ENCODE data around the gene WDR88.
"Not testable (repeated sequence)": the region's sequence is repeated elsewhere in the genome, so short reads cannot be mapped to it uniquely, and the experiment has no call there.

Gene WDR88

DNA sequence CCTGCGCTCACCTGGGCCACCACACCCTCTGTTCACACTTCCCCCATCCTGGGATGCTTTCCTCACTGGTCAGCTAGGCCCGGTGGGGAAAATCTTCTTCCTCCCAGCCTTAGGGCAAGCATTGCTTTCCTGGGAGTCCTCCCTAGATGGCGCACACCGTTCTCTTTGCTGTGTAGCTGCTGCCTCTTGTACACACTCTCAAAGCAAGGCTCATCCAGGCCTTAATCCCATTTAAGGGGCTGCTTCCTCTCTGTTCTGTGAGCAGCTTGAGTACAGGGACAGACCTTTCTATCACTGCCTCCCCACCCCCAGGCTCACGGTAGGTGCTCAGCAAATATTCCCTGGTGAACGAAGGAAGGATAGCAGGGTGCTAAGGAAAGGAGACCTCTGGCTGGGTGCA lies 82.7 kb downstream of the WDR88 start:
- no peak for DNase-seq

- DNase-seq, result no peak
These were observed 83.7 kb downstream of the WDR88 start for GRCh38 chr19:33215438-33216197.

DNA sequence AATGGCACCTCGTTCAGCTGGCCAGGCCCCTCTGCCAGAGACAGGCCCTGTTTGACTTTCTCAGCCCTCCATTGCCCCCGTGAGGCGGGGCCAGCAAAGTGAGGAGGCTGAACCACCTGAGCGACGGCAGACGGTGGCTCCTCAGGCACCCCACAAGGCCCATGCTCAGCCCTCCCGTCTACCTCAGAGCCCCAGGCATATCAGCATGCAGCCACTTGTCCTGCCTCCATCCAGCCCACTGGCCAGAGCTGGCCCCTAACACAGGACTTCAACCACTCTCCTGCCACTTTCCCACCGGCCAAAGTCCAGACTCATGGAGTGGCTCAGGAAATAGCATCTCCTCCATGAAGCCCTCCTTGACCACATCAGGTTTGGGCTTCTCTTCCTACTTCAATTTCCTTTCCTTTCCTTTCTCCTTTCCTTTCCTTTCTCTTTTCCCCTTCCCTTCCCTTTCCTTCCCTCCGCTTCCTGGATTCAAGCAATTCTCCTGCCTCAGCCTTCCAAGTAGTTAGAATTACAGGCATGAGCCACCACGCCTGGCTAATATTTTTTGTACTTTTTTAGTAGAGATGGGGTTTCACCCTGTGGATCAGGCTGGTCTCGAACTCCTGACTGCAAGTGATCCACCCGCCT lies 84.4 kb downstream of the WDR88 start:
- DNase-seq, result no peak

DNA sequence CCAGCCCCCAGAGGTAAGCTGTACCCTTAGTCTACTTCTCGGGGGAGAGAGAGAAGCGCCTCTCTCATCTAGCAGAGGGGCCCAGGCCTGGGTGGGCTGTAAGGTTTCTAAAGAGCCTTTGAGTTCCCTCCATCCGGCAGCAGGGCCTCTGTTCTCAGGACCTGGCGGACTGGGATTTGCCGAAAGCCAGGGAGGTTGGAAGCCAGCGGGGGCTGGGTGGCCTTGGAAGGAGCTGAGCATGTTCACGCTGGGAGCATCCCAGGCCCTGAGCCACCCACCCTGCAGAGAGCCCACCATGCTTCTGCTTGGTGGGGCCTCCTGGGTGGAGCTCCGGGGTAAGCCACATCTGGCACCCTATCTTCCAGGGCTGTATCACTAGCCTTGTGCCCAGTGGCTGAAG lies 86.0 kb downstream of the WDR88 start:
- DNase-seq, result no peak

GRCh38 chr19:33219261-33219815 lies 87.4 kb downstream of the WDR88 start:
- no peak for DNase-seq

DNA sequence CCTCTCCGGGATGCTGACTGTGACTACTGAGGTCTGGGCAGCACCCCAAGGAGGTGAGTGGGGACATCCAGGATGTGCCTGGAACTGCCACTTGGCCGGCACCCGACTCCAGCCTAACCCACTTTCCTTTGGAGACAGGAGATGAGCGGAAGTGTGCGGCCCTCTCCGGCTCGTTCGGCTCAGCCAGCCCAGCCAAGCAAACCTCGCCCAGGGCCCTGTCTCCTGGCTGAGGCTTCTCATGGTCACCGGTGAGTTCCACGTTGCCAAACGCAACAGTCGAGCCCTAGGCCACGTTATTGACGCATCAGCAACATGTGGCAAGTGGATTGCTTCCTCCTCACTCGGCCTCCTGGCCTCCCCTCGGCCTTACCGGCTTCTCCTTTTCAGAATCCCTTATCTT lies 88.2 kb downstream of the WDR88 start:
- DNase-seq, result no peak

GRCh38 chr19:33220735-33221134 lies 88.8 kb downstream of the WDR88 start:
- DNase-seq, result no peak

DNA sequence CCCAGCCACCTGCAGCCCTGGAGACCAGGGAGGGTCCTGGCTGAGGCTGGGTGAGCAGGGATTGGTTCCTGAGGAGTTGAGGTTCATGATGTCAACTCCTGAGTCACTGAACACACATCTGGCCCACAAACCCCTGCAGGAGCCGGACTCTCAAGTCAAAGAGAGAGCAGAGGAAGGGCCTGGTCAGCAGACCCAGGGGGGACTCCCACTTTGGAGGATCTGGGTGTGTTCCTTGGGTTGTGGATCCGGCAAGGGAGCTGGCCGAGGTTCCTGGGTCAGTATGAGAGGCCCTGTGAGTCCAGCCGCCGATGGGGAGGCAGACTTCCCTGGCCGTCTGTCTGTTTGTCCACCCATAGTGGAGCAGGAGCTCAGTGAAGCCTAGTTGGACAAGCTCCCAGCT lies 89.7 kb downstream of the WDR88 start:
- no peak for DNase-seq

DNA sequence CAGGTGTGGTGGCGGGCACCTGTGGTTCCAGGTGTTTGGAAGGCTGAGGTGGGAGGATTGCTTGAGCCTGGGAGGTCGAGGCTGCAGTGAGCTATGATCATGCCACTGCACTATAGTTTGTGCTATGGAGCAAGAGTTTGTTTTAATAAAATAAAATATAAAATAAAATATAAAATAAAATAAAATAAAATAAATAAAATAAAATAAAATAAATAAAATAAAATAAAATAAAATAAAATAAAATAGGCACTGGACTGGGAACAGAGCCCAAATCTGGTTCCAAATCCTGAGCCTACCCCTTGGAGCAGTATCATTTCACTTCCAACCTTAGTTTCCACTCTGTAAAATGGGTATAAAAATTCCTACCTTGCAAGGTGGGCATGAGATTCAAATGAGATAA lies 90.3 kb downstream of the WDR88 start:
- not testable (repeated sequence) for DNase-seq

GRCh38 chr19:33224694-33225457 lies 93.0 kb downstream of the WDR88 start:
- DNase-seq, result no peak
